GM18526 (cell line): ENCODE data around the gene FKBP8.

Experiments used
- POLR2A ChIP-seq: IDR thresholded peaks from 3 replicates; pipeline ENCODE4 v1.6.1; 2011; ENCODE audit not compliant: insufficient read length; ENCODE audit errors: extremely low read depth

Gene FKBP8

GRCh38 chr19:18514800-18515682, 28.3 kb downstream of the FKBP8 start:
- TF ChIP-seq POLR2A = no peak

- TF ChIP-seq POLR2A = no peak
These were observed 29.5 kb downstream of the FKBP8 start for GRCh38 chr19:18513868-18514267.

- TF ChIP-seq POLR2A = no peak
These were observed 33.2 kb downstream of the FKBP8 start for GRCh38 chr19:18510216-18510615.

- TF ChIP-seq POLR2A = no peak
These were observed 34.8 kb downstream of the FKBP8 start for GRCh38 chr19:18508585-18508984.

- no peak for TF ChIP-seq POLR2A
These were observed 35.5 kb downstream of the FKBP8 start for GRCh38 chr19:18507727-18508440.

GRCh38 chr19:18507021-18507726, 36.2 kb downstream of the FKBP8 start:
- TF ChIP-seq POLR2A = no peak

GRCh38 chr19:18506101-18506930, 37.1 kb downstream of the FKBP8 start:
- TF ChIP-seq POLR2A = no peak

GRCh38 chr19:18504886-18505610, 38.3 kb downstream of the FKBP8 start:
- TF ChIP-seq POLR2A = no peak

- no peak for TF ChIP-seq POLR2A
These were observed 39.1 kb downstream of the FKBP8 start for GRCh38 chr19:18503971-18504885.

GRCh38 chr19:18503337-18503970, 39.9 kb downstream of the FKBP8 start:
- no peak for TF ChIP-seq POLR2A

GRCh38 chr19:18502638-18503294, 40.6 kb downstream of the FKBP8 start:
- no peak for TF ChIP-seq POLR2A

GRCh38 chr19:18502246-18502637, 41.1 kb downstream of the FKBP8 start:
- TF ChIP-seq POLR2A = no peak
